GM12892 (cell line): ENCODE data around the gene RPL31.

Experiments used
- POLR2A ChIP-seq: IDR thresholded peaks from 2 replicates; pipeline ENCODE4 v1.6.1; 2011; ENCODE audit warnings: low read depth, low read length, control low read depth
- POLR2AphosphoS5 ChIP-seq: IDR thresholded peaks from 2 replicates; pipeline ENCODE4 v1.6.1; 2011; ENCODE audit warnings: low read depth, low read length, control low read depth
- TAF1 ChIP-seq: IDR thresholded peaks from 2 replicates; pipeline ENCODE4 v1.6.1; 2011; ENCODE audit warnings: low read depth, mild to moderate bottlenecking, control low read depth, low read length, borderline replicate concordance

- TF ChIP-seq POLR2AphosphoS5 (no peak), POLR2A (no peak), TAF1 (no peak)
Observed at GRCh38 chr2:101041413-101041812, 39.3 kb downstream of the RPL31 start.
